PC-9 (cell line): ENCODE measurements around the gene GAGE1.
"Not testable (repeated sequence)": the region's sequence is repeated elsewhere in the genome, so short reads cannot be mapped to it uniquely, and the experiment has no call there.

Experiments used
- EZH2 ChIP-seq: fragments of 200-600 bp; sonication (generic); IDR thresholded peaks from 2 replicates; pipeline ENCODE4 v1.8.0; 2017; ENCODE audit warnings: antibody characterized with exemption, low read depth
- TF ChIP-seq, protein P1 (sequence below): fragments of 200-600 bp; sonication (generic); conservative IDR thresholded peaks from 2 replicates; pipeline ENCODE4 v1.6.1; 2017; ENCODE audit warnings: mixed run types, antibody characterized with exemption, mild to moderate bottlenecking, moderate library complexity

DNA sequence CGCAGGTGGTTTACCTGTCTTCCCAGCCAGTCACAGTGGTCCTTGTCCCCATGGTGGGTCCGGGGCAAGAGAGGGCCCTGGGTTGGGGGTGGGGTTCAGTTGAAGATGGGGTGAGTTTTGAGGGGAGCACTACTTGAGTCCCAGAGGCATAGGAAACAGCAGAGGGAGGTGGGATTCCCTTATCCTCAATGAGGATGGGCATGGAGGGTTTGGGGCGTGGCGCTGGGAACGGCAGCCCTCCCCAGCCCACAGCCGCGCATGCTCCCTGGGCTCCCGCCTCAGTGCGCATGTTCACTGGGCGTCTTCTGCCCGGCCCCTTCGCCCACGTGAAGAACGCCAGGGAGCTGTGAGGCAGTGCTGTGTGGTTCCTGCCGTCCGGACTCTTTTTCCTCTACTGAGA lies 47.8 kb upstream of the GAGE1 start, which contains the start of gene GAGE12E:
- TF ChIP-seq, protein P1, sequence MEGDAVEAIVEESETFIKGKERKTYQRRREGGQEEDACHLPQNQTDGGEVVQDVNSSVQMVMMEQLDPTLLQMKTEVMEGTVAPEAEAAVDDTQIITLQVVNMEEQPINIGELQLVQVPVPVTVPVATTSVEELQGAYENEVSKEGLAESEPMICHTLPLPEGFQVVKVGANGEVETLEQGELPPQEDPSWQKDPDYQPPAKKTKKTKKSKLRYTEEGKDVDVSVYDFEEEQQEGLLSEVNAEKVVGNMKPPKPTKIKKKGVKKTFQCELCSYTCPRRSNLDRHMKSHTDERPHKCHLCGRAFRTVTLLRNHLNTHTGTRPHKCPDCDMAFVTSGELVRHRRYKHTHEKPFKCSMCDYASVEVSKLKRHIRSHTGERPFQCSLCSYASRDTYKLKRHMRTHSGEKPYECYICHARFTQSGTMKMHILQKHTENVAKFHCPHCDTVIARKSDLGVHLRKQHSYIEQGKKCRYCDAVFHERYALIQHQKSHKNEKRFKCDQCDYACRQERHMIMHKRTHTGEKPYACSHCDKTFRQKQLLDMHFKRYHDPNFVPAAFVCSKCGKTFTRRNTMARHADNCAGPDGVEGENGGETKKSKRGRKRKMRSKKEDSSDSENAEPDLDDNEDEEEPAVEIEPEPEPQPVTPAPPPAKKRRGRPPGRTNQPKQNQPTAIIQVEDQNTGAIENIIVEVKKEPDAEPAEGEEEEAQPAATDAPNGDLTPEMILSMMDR, result not testable (repeated sequence)
- TF ChIP-seq EZH2, result not testable (repeated sequence)
